ENCODE data around the gene USP38.

DNA sequence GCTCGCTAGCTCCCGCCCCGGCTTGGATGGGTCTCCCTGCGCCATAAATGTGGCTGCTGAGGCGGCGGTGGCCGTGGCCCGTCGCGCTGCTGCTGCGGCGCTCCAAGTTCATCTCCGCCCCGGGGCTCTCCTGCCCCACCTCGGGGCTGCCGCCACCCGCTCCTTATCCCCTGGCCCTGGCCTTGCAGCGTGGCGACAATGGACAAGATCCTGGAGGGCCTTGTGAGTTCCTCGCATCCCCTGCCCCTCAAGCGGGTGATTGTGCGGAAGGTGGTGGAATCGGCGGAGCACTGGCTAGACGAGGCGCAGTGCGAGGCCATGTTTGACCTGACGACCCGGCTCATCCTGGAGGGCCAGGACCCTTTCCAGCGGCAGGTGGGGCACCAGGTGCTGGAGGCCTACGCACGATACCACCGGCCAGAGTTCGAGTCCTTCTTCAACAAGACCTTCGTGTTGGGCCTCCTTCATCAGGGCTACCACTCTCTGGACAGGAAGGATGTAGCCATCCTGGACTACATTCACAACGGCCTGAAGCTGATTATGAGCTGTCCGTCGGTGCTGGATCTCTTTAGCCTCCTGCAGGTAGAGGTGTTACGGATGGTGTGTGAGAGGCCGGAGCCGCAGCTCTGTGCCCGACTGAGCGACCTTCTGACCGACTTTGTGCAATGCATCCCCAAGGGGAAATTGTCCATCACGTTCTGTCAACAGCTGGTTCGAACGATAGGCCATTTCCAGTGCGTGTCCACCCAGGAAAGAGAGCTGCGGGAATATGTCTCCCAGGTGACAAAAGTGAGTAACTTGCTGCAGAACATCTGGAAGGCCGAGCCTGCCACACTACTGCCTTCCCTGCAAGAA, 763 bp downstream of the USP38 start:
- TF ChIP-seq, protein P1, sequence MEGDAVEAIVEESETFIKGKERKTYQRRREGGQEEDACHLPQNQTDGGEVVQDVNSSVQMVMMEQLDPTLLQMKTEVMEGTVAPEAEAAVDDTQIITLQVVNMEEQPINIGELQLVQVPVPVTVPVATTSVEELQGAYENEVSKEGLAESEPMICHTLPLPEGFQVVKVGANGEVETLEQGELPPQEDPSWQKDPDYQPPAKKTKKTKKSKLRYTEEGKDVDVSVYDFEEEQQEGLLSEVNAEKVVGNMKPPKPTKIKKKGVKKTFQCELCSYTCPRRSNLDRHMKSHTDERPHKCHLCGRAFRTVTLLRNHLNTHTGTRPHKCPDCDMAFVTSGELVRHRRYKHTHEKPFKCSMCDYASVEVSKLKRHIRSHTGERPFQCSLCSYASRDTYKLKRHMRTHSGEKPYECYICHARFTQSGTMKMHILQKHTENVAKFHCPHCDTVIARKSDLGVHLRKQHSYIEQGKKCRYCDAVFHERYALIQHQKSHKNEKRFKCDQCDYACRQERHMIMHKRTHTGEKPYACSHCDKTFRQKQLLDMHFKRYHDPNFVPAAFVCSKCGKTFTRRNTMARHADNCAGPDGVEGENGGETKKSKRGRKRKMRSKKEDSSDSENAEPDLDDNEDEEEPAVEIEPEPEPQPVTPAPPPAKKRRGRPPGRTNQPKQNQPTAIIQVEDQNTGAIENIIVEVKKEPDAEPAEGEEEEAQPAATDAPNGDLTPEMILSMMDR (IDR thresholded peaks at IDR 0.05) = no peak
- TF ChIP-seq POLR2AphosphoS5 (IDR thresholded peaks at IDR 0.05) (no peak), POLR2A (IDR thresholded peaks at IDR 0.05) (no peak)
